Bronchial epithelial cell (primary cell): ENCODE data around the gene SFMBT2. TPM values are rescaled to one million over a fixed set of nuclear protein-coding genes. Genes with fewer than 3 reads are reported as not detected.

Experiments used
- DNase-seq: peaks from one replicate; pipeline ENCODE4 v3.0.0-alpha.2; 2010; ENCODE audit warnings: low read depth
- FAIRE-seq: peaks from 2 replicates; lab custom pipeline; 2011; peaks lifted over from hg19 to GRCh38; lab: Jason Lieb, UNC
- H3K27me3 ChIP-seq: 2 replicates; pipeline ENCODE4 v1.5.1; 2011; ENCODE audit warnings: low read length; ENCODE audit not compliant: control insufficient read depth, insufficient read depth
- H3K36me3 ChIP-seq: 2 replicates; pipeline ENCODE4 v1.5.1; 2011; ENCODE audit warnings: low read length; ENCODE audit not compliant: control insufficient read depth, insufficient read depth
- H3K4me3 ChIP-seq: 2 replicates; pipeline ENCODE4 v1.5.1; 2011; ENCODE audit warnings: mild to moderate bottlenecking, low read depth, low read length, control low read depth
- total RNA-seq: library from RNA; depleted of rRNA; stranded (reverse); fragments of >200 nt; gene quantifications from 2 replicates; pipeline ENCODE4 v1.2.1, GENCODE V29; 2014
- TF ChIP-seq, protein P1 (sequence below): IDR thresholded peaks from 2 replicates; pipeline ENCODE4 v1.5.1; 2011; ENCODE audit warnings: mild to moderate bottlenecking, moderate library complexity, low read length, control low read depth, inconsistent platforms; ENCODE audit not compliant: insufficient read depth, severe bottlenecking

Gene SFMBT2
- total RNA-seq, 1 donor from 2014 or later, result under 0.01 TPM

DNA sequence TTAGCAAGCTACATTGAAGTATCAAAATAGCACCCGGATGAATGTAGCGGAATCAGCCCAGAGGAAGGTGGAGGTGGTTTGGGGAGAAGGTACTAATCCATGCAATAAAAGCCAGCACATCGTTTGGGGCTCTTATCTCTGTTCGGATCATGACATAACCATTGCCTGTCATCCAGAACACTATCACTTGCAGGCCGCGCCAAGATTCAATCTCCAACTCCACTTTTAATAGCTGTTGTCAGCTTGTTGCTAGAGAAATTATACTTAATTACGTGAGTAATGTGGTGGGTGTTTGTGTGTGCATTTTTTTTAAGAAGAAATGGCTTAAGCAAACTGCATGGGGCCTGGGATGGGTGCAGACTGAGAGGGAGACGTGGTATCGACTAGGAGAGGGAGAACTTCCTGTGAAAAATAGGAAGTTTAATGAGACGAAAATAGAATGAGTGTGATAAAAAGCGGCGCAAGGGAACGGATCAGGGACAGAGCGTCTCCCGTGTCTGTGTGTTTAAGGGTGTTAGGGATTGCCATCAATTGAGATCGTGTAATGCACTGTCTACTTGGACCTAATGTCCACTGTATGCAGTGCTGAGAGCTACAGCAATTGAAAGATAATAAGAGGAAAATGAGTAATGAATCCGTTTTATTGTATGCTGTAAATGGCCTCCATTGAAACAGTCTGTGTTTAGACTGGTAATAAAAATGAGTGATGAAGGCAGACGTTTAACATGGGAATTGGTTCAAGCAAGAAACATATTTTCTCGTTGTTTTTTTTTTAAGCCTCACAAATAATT lies 27.6 kb upstream of the SFMBT2 start:
- Histone ChIP-seq H3K4me3 (no peak overlapping the region), H3K27me3 (no peaks in the 10 kb centered on the region), H3K36me3 (no peaks in the 10 kb centered on the region)
- FAIRE-seq (no peak), DNase-seq (no peak)
- TF ChIP-seq, protein P1, sequence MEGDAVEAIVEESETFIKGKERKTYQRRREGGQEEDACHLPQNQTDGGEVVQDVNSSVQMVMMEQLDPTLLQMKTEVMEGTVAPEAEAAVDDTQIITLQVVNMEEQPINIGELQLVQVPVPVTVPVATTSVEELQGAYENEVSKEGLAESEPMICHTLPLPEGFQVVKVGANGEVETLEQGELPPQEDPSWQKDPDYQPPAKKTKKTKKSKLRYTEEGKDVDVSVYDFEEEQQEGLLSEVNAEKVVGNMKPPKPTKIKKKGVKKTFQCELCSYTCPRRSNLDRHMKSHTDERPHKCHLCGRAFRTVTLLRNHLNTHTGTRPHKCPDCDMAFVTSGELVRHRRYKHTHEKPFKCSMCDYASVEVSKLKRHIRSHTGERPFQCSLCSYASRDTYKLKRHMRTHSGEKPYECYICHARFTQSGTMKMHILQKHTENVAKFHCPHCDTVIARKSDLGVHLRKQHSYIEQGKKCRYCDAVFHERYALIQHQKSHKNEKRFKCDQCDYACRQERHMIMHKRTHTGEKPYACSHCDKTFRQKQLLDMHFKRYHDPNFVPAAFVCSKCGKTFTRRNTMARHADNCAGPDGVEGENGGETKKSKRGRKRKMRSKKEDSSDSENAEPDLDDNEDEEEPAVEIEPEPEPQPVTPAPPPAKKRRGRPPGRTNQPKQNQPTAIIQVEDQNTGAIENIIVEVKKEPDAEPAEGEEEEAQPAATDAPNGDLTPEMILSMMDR, result no peak

DNA sequence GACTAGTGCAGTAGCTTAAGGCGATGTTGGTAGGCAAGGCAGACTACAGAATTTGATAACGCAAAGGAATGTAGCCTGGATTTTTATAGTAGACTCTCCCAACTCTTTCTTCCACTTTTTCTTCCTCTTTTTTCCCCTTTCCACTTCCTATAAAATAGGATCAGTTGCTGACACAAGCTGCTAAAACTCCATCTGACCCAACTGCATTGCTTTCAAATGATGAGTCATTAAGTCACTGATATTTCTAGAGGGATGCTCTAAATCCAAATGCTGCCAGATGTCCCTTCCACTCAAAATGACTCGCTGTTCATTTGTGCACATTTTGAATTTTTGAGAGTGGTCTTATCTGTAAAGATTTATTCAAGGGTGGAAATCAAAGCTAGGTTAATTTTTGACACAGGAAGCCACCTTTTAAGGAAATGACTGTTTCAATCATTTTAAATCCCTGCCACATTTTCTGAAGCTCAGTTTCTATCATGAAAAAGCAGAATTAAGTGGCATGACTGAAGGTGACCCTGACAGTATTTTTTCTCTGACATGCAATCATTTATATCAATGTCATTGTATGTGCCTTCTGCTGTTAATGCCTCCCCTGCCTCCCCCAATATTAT lies 25.8 kb upstream of the SFMBT2 start:
- Histone ChIP-seq H3K4me3 (no peak overlapping the region), H3K27me3 (no peaks in the 10 kb centered on the region), H3K36me3 (no peaks in the 10 kb centered on the region)
- TF ChIP-seq, protein P1, result no peak
- no peak for FAIRE-seq
- no peak for DNase-seq

DNA sequence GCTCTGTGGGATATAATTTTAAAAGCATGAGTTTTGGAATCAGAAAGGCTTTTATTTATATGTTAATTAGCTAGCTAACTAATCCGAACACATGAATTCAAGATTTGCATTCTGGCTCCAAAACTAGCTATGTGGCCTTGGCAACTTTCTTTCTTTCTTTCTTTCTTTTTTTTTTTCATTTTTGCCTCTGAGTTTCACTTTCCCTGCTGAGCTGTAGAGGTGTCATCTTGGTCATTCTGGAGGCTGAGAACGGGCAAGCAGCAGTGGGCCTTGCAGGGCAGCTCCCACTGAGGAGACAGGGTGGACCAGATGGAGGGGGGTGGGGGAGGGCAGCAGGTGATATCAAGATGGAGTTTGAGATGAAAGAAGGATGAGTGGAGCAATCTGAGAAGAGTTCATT lies 24.8 kb upstream of the SFMBT2 start:
- TF ChIP-seq, protein P1, result no peak
- Histone ChIP-seq H3K36me3 (no peaks in the 10 kb centered on the region), H3K4me3 (no peak overlapping the region), H3K27me3 (no peaks in the 10 kb centered on the region)
- no peak for DNase-seq
- FAIRE-seq, result no peak

DNA sequence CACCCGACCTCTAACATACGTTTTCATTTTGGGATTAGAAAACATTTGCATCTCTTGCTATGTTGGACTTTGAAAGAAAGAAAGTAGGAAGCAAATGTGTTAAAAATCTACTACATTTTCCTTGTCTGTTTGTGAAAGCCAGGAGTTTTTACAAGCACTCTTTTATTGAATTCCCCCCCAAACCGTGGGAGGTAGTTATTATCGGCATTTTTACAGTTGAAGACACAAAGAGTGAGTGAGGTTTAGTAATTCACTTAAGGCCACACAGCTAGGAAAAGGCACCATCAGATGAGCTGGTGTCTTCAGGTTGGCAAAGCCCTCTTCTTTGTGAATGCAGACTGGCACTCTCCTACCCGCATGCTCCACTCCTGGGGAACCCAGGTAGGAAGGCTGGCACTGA lies 23.5 kb upstream of the SFMBT2 start:
- no peaks in the 10 kb centered on the region for H3K36me3 ChIP-seq
- DNase-seq (no peak), FAIRE-seq (no peak)
- no peaks in the 10 kb centered on the region for H3K27me3 ChIP-seq
- H3K4me3 ChIP-seq, result no peak overlapping the region
- TF ChIP-seq, protein P1, result no peak

DNA sequence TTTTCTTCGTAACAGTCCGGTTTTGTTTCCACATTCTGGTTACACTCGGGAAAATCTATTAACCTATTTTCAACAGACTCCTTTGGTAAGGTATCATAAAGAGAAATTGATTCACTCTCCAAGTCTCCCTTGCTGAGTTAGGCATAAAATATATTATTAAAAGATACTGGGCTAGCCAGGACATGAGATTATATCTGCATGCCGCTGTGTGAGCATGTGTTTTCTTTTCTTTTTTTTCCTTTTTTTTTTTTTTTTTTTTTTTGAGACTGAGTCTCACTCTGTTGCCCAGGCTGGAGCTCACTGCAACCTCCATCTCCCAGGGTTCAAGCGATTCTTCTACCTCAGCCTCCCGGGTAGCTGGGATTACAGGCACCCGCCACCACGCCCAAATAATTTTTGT lies 23.0 kb upstream of the SFMBT2 start:
- Histone ChIP-seq H3K27me3 (no peaks in the 10 kb centered on the region), H3K4me3 (no peak overlapping the region), H3K36me3 (no peaks in the 10 kb centered on the region)
- DNase-seq (no peak), FAIRE-seq (no peak)
- TF ChIP-seq, protein P1, result no peak
